HG02943 (cell line): ENCODE data around the gene URGCP.
"Not testable (repeated sequence)": the region's sequence is repeated elsewhere in the genome, so short reads cannot be mapped to it uniquely, and the experiment has no call there.

Source experiments
- ATAC-seq: cut with Tn5 transposase; IDR thresholded peaks from one replicate; pipeline ENCODE4 v1.9.1; 2021; ENCODE audit warnings: mild to moderate bottlenecking, low read depth, moderate library complexity; ENCODE audit not compliant: unreplicated experiment

URGCP gene

GRCh38 chr7:43838201-43838658, 68.2 kb downstream of the URGCP start:
- ATAC-seq, result no peak

DNA sequence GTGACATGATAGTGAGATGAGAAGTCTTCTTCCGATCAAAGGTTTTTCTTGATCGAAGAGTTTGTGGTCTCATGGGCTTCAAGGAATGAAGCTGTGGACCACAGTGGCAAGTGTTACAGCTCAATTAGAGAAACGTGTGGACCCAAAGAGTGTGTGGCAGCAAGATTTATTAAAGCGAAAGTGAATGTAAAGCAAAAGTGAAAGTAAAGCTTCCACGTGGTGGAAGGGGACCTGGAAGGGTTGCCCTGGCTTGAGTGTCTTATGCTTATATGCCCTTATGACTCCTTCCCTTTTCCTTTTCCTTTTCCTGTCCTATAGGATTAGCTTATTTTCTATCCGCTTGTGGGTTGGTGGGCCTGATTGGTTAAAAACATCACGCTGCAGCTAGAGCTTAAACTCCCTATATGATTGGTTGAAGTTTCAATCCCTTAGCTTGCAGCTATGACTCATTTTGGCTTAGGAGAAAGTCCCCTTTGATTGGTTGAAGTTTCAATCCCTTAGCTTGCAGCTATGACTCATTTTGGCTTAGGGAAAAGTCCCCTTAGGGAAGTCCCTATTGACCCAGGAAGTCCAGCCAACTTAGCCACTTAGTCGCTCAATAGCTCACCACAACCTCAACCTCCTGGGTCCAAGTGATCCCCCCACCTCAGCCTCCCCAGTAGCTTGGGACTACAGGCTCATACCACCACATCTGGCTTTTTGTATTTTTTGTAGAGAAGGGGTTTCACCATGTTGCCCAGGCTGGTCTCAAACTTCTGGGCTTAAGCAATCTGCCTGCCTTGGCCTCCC, 71.7 kb downstream of the URGCP start:
- no peak for ATAC-seq

- ATAC-seq, result not testable (repeated sequence)
Measured at GRCh38 chr7:43830917-43831316, 75.5 kb downstream of the URGCP start.
